Measurements from ENCODE around the gene ABI1.
"Not testable (repeated sequence)": the region's sequence is repeated elsewhere in the genome, so short reads cannot be mapped to it uniquely, and the experiment has no call there.

The ABI1 gene

GRCh38 chr10:26809973-26810372, 50.8 kb downstream of the ABI1 start:
- no peak overlapping the region for H3K27ac ChIP-seq
- H3K4me3 ChIP-seq: no peak overlapping the region

DNA sequence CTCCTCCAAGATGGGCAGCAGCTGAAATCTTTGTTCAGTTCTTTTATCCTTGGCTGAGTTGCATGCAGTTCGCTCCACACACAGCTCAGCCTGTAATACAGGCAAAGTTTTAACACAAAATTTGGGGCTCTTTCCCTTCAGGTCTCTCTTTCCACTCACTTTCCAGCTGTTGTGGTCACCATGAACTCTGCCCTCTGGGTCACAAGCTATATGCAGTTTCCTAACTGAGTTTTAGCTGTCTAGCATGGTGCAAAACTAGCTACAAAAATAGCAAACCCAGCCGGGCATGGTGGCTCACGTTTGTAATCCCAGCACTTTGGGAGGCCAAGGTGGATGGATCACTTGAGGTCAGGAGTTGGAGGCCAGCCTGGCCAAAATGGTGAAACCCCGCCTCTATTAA, 53.2 kb downstream of the ABI1 start:
- Histone ChIP-seq H3K27ac (no peak overlapping the region), H3K4me3 (no peak overlapping the region)

DNA sequence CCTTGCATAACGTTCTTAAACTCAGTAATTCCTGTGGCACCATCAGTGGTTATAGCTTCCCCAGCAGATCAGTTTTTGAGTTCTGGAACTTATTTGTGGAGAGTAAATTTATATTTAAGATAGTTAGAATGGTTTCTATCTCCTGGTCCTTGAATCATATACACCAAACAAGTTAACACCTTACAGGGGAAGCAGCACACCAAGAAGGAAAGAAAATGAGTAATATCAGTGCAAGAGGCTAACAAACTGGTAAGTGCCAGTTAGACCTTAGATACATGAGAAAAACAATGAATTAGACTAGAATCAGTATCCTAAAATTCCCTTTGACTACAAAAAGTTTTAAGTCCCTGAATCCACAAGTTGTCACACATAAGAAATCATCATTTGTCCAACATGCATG, 54.2 kb downstream of the ABI1 start:
- Histone ChIP-seq H3K4me3 (no peak overlapping the region), H3K27ac (no peak overlapping the region)

- no peak overlapping the region for H3K27ac ChIP-seq
- no peak overlapping the region for H3K4me3 ChIP-seq
These were observed 55.1 kb downstream of the ABI1 start for GRCh38 chr10:26805567-26806245.

DNA sequence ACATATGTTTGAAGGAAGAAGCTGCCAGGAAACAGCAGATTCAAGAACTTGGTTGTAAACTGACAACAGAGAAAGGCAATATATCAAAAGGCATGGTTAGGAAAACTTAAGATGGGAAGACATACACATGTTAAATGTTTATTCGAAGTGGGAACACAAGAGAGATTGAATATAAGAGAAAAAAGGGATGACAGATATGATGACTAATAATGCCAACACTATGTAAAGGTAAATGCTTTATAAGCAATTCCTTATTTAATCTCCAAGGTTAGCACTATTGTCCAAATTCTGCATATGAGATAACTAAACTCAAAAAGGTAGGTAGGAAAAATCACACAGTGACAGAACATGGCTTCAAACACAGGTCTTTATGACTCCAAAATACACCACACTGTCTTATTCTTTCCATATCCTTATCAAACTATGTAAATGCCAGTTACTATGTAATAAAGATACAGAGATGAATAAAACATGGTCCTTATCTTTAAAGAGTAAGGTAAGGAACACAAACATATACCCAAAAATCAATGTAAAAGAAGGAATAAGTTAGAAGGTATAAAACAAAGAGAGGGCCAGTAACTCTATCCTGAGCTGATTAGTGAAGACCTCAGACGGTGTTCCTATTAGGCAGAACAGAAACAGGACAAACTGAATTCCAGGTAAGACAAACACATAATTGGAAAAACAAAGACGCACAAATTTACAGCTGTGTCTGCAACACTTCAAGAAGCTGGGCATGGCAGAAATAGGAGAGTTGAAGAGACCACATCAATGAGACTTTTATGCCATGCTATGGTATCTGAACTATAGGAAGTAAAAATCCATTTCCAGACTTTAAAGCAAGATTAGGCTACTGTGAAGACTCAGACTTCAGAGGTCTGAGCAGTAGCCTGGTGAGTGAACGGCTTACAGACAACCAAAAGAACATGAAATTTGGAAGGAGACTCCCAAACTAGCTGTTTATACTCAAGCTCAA, 56.1 kb downstream of the ABI1 start:
- H3K27ac ChIP-seq: no peak overlapping the region

DNA sequence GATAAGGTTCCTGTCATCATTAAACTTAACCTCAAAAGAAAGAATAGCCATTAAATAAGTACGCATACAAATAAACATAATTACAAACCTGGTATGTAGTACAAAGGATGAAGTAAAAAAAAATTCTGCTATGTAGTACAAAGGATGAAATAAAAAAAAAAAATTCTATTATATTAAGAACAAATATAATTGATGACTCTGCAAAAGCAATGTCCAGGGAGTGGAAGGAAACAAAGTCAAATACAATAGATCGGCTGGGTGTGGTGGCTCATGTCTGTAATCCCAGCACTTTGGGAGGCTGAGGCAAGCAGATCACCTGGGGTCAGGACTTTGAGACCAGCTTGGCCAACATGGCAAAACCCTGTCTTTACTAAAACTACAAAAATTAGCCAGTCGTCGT, 56.9 kb downstream of the ABI1 start:
- no peak overlapping the region for H3K27ac ChIP-seq
- H3K4me3 ChIP-seq: no peak overlapping the region

More for the DNA sequence above, 56.1 kb downstream of the ABI1 start:
- H3K4me3 ChIP-seq: no peak overlapping the region

DNA sequence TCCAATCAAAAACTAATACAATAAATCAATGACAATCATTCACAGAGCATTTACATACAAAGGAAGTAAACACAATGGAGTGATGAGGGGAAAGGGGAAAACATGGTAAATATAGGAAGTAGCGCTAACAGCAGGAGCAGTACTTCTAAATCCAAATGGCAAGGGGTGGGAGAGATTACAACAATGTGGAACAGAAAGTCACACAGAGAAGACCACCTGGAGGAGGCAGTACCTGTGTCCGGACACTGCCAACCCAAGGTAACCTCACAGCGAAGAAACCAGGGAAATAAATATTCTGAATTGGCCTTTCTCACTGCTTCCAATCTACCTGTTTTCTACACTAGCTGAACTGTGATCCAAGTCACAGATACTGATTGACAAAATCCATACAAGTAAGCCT, 58.2 kb downstream of the ABI1 start:
- Histone ChIP-seq H3K4me3 (no peak overlapping the region), H3K27ac (no peak overlapping the region)

DNA sequence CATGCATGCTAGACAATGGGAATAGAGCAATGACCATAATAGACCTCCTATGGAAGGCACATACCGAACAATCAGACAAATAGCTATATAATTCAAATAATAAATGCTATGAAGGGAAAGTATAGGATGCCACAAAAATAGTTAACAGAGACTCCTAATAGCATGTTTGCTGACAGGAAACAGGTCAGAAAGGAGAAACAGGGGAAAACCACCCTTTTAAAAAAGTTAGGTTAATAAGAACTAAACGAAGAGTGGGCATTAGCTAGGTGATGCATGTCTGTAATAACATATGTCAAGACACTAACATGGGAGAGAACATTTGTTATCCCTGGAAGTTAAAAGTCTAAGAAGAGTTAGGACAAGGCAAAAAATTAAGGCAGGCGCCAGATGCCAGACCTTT, 58.9 kb downstream of the ABI1 start:
- Histone ChIP-seq H3K4me3 (no peak overlapping the region), H3K27ac (no peak overlapping the region)

GRCh38 chr10:26801274-26801673, 59.5 kb downstream of the ABI1 start:
- no peak overlapping the region for H3K27ac ChIP-seq
- no peak overlapping the region for H3K4me3 ChIP-seq

- Histone ChIP-seq H3K4me3 (no peak overlapping the region), H3K27ac (no peak overlapping the region)
These were observed 60.3 kb downstream of the ABI1 start for GRCh38 chr10:26800468-26800867.

DNA sequence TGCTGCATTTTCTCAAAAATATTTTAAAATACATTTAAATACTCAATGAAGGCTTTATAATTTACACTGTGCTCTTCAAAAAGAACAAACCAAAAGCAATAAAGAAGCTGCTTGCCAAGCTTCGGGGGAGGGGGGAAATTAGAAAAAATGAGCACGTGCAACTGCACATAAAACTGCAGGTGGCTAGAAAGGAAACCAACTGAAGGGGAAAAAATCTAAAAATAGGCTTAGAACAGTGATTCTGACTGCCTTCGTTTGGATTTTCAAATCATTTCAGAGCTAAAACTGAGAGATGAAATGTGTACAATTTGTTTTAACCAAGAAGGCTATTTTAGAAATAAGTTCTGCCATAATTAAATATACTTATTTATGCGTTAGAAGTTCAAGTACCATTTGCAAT, 61.4 kb downstream of the ABI1 start:
- no peak overlapping the region for H3K4me3 ChIP-seq
- no peak overlapping the region for H3K27ac ChIP-seq

DNA sequence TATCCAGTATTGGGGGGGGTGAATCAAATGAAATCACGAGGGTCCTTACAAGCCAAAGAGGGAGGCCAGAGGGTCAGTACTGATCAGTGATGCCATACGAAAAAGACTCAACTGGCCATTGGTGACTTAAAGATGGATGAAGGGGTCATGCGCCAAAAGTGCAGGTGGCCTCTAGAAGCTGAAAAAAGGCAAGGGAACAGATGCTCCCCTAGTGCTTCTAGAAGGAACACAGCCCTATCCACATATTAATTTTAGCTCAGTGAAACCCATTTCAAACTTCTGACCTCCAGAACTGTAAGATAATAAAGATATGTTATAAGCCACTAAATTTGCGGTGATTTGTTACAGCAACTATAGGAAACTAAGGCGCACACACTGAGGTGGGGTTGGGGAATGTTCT, 62.5 kb downstream of the ABI1 start:
- H3K27ac ChIP-seq: no peak overlapping the region
- no peak overlapping the region for H3K4me3 ChIP-seq

DNA sequence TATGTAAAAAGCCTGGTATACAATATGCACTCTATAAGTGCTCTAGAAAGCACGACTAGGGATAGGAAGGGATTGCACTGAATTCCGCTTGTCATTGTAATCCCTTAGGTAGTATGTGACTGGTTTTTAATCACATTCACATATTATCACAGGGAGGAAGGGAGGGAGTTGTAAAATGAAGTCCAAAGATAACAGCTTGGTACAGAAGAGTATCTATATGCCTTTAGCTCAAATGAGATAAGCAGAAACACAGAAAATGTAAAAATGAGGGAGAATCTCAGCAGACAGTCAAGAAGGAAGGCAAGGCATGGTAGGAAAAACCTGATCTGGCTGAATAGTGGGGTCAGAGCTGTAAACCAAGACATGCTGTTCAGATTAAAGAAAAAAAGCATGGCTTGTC, 63.4 kb downstream of the ABI1 start:
- H3K27ac ChIP-seq: no peak overlapping the region
- H3K4me3 ChIP-seq: no peak overlapping the region

GRCh38 chr10:26792758-26793495, 67.8 kb downstream of the ABI1 start:
- H3K4me3 ChIP-seq: no peak overlapping the region
- peak overlapping the region in 10 of 21 experiments; percentile 0 to 54 (median 26) for H3K27ac ChIP-seq

DNA sequence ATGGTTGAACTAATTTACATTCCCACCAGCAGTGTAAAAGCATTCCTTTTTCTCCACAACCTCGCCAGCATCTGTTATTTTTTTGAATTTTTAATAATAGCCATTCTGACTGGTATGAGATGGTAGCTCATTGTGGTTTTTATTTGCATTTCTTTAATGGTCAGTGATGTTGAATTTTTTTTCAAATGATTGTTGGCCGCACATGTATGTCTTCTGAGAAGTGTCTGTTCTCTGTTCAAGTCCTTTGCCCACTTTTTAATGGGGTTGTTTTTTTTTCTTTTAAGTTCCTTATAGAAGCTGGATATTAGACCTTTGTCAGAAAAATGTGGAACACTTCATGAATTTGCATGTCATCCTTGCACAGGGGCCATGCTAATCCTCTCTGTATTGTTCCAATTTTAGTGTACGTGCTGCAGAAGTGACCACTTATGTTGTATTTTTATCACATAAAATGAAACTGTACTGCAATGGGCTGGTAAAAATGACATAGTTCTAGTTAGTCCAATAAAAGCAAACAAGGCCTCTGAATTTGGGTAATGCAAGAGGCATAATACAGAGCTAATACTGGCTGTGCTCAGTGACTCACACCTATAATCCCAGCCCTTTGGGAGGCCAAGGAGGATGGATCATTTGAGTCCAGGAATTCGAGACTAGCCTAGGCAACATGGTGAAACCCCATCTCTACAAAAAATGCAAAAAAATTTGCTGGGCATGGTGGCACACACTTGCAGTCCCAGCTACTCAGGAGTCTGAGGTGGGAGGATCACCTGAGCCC, 70.3 kb downstream of the ABI1 start:
- no peak overlapping the region for H3K27ac ChIP-seq

GRCh38 chr10:26789779-26790178, 71.0 kb downstream of the ABI1 start:
- H3K27ac ChIP-seq, H3K4me3 ChIP-seq: not testable (repeated sequence)

More for the DNA sequence above, 70.3 kb downstream of the ABI1 start:
- H3K4me3 ChIP-seq: no peak overlapping the region

GRCh38 chr10:26787362-26787761, 73.4 kb downstream of the ABI1 start:
- H3K27ac ChIP-seq: no peak overlapping the region
- H3K4me3 ChIP-seq: no peak overlapping the region

DNA sequence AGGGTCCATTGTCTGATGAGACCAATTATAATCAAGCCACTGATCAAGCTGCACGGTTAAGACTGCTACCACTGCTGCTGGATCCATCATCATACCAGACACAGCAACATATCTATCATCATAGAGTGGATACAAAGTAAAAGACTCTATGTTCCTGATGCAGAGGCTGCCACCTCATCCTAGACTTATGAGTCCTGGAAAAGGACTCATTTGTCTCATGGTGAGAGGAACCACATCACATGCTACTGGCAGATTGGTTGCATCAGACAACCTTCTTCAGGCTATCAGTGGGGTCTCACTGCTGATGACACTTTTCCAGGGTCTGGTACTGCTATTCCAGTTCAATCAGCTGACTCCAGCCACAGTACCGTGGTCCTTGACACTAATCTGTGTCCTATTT, 79.0 kb downstream of the ABI1 start:
- Histone ChIP-seq H3K27ac (peak overlapping the region in 18 of 21 experiments; percentile 15 to 78 (median 56)), H3K4me3 (no peak overlapping the region)

- no peak overlapping the region for H3K4me3 ChIP-seq
- H3K27ac ChIP-seq: peak overlapping the region in 19 of 21 experiments; percentile 20 to 78 (median 58)
These were observed 79.8 kb downstream of the ABI1 start for GRCh38 chr10:26780793-26781601.
